Neural cell (in vitro differentiated cells): Measurements from ENCODE around the gene ZNF804B.

Source experiments
- EP300 ChIP-seq: fragments of 450-650 bp; conservative IDR thresholded peaks from 2 replicates; pipeline ENCODE4 v1.6.1; 2014; ENCODE audit warnings: antibody characterized with exemption, mild to moderate bottlenecking, moderate library complexity; ENCODE audit not compliant: poor library complexity, severe bottlenecking
- EZH2 ChIP-seq: fragments of 200-600, 300-800 bp; shearing (Covaris generic), sonication (generic); IDR thresholded peaks from 2 replicates; pipeline ENCODE4 v1.6.1; 2014; ENCODE audit warnings: antibody characterized with exemption, low read length, borderline replicate concordance, mild to moderate bottlenecking; ENCODE audit not compliant: insufficient read depth, poor library complexity, severe bottlenecking
- POLR2AphosphoS5 ChIP-seq: IDR thresholded peaks from 2 replicates; pipeline ENCODE4 v1.6.1; 2012
- RAD21 ChIP-seq: fragments of 450-650 bp; conservative IDR thresholded peaks from 2 replicates; pipeline ENCODE4 v1.6.1; 2014; ENCODE audit warnings: antibody characterized with exemption, mild to moderate bottlenecking, moderate library complexity
- SMC3 ChIP-seq: fragments of 450-650 bp; conservative IDR thresholded peaks from 2 replicates; pipeline ENCODE4 v1.6.1; 2014; ENCODE audit warnings: antibody characterized with exemption, mild to moderate bottlenecking, moderate library complexity; ENCODE audit not compliant: poor library complexity
- TF ChIP-seq, protein P1 (sequence below): fragments of 450-650 bp; IDR thresholded peaks from 2 replicates; pipeline ENCODE4 v1.5.1; 2014; ENCODE audit warnings: antibody characterized with exemption, mild to moderate bottlenecking, moderate library complexity; ENCODE audit not compliant: poor library complexity, severe bottlenecking
- TF ChIP-seq, protein P2 (sequence below): IDR thresholded peaks from 2 replicates; pipeline ENCODE4 v1.6.1; 2012; ENCODE audit warnings: borderline replicate concordance

DNA sequence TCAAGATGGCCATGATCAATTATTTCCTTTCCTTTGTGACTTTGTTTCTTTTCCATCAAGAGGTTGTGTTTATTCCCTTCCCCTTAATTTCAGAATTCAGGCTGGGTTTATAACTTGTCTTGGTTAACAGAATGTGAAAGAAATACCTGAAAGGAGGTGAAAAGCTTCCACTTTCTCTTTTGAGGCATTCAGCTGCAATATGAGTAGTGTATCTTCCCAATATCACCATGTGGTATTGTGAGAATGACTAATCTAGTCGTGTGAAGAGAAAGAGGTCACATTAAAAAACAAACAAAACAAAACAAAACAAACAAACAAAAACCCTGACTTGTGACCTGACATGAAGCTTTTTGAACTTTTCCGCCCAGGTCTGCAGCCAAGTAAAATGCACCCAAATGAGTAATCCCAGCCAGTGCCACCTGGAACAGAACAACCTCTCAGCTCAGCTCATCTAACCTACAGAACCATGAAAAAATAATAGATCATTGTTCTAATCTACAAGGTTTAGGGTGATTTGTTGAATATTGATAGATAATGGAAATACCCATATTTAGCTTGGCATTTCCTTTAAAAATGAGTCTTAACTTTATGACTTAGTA lies 106.9 kb downstream of the ZNF804B start:
- TF ChIP-seq, protein P1, sequence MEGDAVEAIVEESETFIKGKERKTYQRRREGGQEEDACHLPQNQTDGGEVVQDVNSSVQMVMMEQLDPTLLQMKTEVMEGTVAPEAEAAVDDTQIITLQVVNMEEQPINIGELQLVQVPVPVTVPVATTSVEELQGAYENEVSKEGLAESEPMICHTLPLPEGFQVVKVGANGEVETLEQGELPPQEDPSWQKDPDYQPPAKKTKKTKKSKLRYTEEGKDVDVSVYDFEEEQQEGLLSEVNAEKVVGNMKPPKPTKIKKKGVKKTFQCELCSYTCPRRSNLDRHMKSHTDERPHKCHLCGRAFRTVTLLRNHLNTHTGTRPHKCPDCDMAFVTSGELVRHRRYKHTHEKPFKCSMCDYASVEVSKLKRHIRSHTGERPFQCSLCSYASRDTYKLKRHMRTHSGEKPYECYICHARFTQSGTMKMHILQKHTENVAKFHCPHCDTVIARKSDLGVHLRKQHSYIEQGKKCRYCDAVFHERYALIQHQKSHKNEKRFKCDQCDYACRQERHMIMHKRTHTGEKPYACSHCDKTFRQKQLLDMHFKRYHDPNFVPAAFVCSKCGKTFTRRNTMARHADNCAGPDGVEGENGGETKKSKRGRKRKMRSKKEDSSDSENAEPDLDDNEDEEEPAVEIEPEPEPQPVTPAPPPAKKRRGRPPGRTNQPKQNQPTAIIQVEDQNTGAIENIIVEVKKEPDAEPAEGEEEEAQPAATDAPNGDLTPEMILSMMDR, result no peak
- TF ChIP-seq EZH2, result no peak
- no peak for TF ChIP-seq SMC3
- TF ChIP-seq POLR2AphosphoS5, result no peak
- no peak for TF ChIP-seq EP300
- TF ChIP-seq, protein P2, sequence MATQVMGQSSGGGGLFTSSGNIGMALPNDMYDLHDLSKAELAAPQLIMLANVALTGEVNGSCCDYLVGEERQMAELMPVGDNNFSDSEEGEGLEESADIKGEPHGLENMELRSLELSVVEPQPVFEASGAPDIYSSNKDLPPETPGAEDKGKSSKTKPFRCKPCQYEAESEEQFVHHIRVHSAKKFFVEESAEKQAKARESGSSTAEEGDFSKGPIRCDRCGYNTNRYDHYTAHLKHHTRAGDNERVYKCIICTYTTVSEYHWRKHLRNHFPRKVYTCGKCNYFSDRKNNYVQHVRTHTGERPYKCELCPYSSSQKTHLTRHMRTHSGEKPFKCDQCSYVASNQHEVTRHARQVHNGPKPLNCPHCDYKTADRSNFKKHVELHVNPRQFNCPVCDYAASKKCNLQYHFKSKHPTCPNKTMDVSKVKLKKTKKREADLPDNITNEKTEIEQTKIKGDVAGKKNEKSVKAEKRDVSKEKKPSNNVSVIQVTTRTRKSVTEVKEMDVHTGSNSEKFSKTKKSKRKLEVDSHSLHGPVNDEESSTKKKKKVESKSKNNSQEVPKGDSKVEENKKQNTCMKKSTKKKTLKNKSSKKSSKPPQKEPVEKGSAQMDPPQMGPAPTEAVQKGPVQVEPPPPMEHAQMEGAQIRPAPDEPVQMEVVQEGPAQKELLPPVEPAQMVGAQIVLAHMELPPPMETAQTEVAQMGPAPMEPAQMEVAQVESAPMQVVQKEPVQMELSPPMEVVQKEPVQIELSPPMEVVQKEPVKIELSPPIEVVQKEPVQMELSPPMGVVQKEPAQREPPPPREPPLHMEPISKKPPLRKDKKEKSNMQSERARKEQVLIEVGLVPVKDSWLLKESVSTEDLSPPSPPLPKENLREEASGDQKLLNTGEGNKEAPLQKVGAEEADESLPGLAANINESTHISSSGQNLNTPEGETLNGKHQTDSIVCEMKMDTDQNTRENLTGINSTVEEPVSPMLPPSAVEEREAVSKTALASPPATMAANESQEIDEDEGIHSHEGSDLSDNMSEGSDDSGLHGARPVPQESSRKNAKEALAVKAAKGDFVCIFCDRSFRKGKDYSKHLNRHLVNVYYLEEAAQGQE, result no peak
- no peak for TF ChIP-seq RAD21
